HG03196 (cell line): ENCODE measurements around the gene PPP3CA.
A peak's percentile ranks its signal among the peaks of the same experiment; 100 is the strongest.

Experiments used
- ATAC-seq: cut with Tn5 transposase; IDR thresholded peaks from one replicate; pipeline ENCODE4 v1.9.1; 2021; ENCODE audit not compliant: unreplicated experiment

The PPP3CA gene

GRCh38 chr4:101332424-101332823 is 14.9 kb downstream of the PPP3CA start:
- ATAC-seq, result no peak

- no peak for ATAC-seq
These were observed 16.3 kb downstream of the PPP3CA start for GRCh38 chr4:101331017-101331416.

GRCh38 chr4:101329592-101329991 is 17.7 kb downstream of the PPP3CA start:
- no peak for ATAC-seq

GRCh38 chr4:101328063-101328602 is 19.2 kb downstream of the PPP3CA start:
- ATAC-seq, result peak; percentile 85

- ATAC-seq, result no peak
These were observed 20.8 kb downstream of the PPP3CA start for GRCh38 chr4:101326576-101326975.

- ATAC-seq, result no peak
These were observed 24.6 kb downstream of the PPP3CA start for GRCh38 chr4:101322743-101323142.

- no peak for ATAC-seq
These were observed 25.8 kb downstream of the PPP3CA start for GRCh38 chr4:101321481-101322042.

- ATAC-seq, result no peak
These were observed 31.5 kb downstream of the PPP3CA start for GRCh38 chr4:101315786-101316185.

- ATAC-seq, result no peak
These were observed 32.3 kb downstream of the PPP3CA start for GRCh38 chr4:101315041-101315440.

GRCh38 chr4:101309925-101310324 is 37.4 kb downstream of the PPP3CA start:
- no peak for ATAC-seq

- ATAC-seq, result no peak
These were observed 39.4 kb downstream of the PPP3CA start for GRCh38 chr4:101307899-101308298.

GRCh38 chr4:101306764-101307615 is 40.3 kb downstream of the PPP3CA start:
- ATAC-seq, result peak; percentile 20

- peak; percentile 54 for ATAC-seq
These were observed 41.1 kb downstream of the PPP3CA start for GRCh38 chr4:101306225-101306624.

GRCh38 chr4:101304916-101305315 is 42.4 kb downstream of the PPP3CA start:
- no peak for ATAC-seq

- ATAC-seq, result no peak
These were observed 47.3 kb downstream of the PPP3CA start for GRCh38 chr4:101299899-101300540.

- ATAC-seq, result no peak
These were observed 48.3 kb downstream of the PPP3CA start for GRCh38 chr4:101299021-101299420.

- ATAC-seq, result no peak
These were observed 51.6 kb downstream of the PPP3CA start for GRCh38 chr4:101295691-101296090.

GRCh38 chr4:101294597-101294996 is 52.7 kb downstream of the PPP3CA start:
- ATAC-seq, result no peak

- ATAC-seq, result no peak
These were observed 54.4 kb downstream of the PPP3CA start for GRCh38 chr4:101292901-101293300.

GRCh38 chr4:101292214-101292613 is 55.1 kb downstream of the PPP3CA start:
- ATAC-seq, result no peak

- ATAC-seq, result no peak
These were observed 56.1 kb downstream of the PPP3CA start for GRCh38 chr4:101291198-101291597.

GRCh38 chr4:101290654-101291053 is 56.7 kb downstream of the PPP3CA start:
- ATAC-seq, result no peak
